Heart left ventricle (tissue), 16 donors: Measurements from ENCODE around the gene PYHIN1. TPM values are rescaled to one million over a fixed set of nuclear protein-coding genes. Genes with fewer than 3 reads are reported as not detected.
A peak's percentile ranks its signal among the peaks of the same experiment; 100 is the strongest.

Experiments used
- ATAC-seq, 4 donors: fragments of 200-7000 bp; cut with Tn5 transposase; one replicate each; pipeline ENCODE4 v1.9.1; 2020 to 2022; ENCODE audit warnings: moderate library complexity in 4 of 4, mild to moderate bottlenecking in 3 of 4, moderate number of reproducible peaks in 1 of 4
- DNase-seq, 5 donors: peaks; one replicate each; pipeline ENCODE4 v3.0.0-alpha.2; 2020
- H3K27ac ChIP-seq, 12 donors: fragments of 200-600 bp; sonication (generic) in 4 of 12; one replicate each; pipeline versions ENCODE4 v1.5.0 to v1.8.0; 2016 to 2022; ENCODE audit warnings: mild to moderate bottlenecking in 2 of 12
- H3K27me3 ChIP-seq, 9 donors: fragments of 200-600 bp; sonication (generic) in 2 of 9; one replicate each; pipeline versions ENCODE4 v1.5.1 to v1.8.0; 2016 to 2022; ENCODE audit warnings: mild to moderate bottlenecking in 3 of 9
- H3K36me3 ChIP-seq, 9 donors: fragments of 200-600 bp; sonication (generic) in 2 of 9; one replicate each; pipeline versions ENCODE4 v1.5.0 to v1.8.0; 2018 to 2022; ENCODE audit warnings: mild to moderate bottlenecking in 2 of 9
- H3K4me1 ChIP-seq, 12 donors: fragments of 200-600 bp; sonication (generic) in 4 of 12; one replicate each; pipeline versions ENCODE4 v1.5.0 to v1.8.0; 2016 to 2022; ENCODE audit warnings: mild to moderate bottlenecking in 3 of 12
- H3K4me3 ChIP-seq, 12 donors: fragments of 200-600 bp; sonication (generic) in 4 of 12; one replicate each; pipeline versions ENCODE4 v1.5.0 to v1.8.0; 2017 to 2022; ENCODE audit warnings: mild to moderate bottlenecking in 9 of 12, moderate library complexity in 4 of 12
- H3K9me3 ChIP-seq, 12 donors: fragments of 200-600 bp; sonication (generic) in 4 of 12; one replicate each; pipeline versions ENCODE4 v1.5.0 to v1.8.0; 2016 to 2022; ENCODE audit warnings: mild to moderate bottlenecking in 1 of 12
- POLR2A ChIP-seq, 2 donors: fragments of 450-650 bp; IDR thresholded peaks; one replicate each; pipeline ENCODE4 v1.6.1; 2017; ENCODE audit warnings: antibody characterized with exemption in 2 of 2, mild to moderate bottlenecking in 2 of 2, moderate library complexity in 2 of 2
- WGBS, 4 donors: extraction: QIAGEN DNeasy Blood & Tissue Kit in 2 of 4; methylation state at CpG; one replicate each; pipeline versions ENCODE4 v1.1.5 to v1.1.7; 2013 to 2018; 5-methylcytosine and 5-hydroxymethylcytosine counted together
- intact Hi-C, 10 donors: fragments of 100-400 bp; cut with DNase I; formaldehyde crosslinking; loops; one replicate each; pipeline versions ENCODE4 v1.11.1 to v1.14.2; 2022
- long read RNA-seq, 3 donors: library from polyadenylated mRNA; unstranded; transcript quantifications; one replicate each; pipeline ENCODE4 v2.0.0, GENCODE V29; 2020 to 2021
- polyA plus RNA-seq, 2 donors: library from polyadenylated mRNA; stranded (reverse); fragments of 200-250 nt; gene quantifications; one replicate each; pipeline ENCODE4 v1.2.3, GENCODE V29; 2013
- total RNA-seq, 9 donors: library from RNA; depleted of rRNA in 2 of 9; stranded (reverse); fragments of >200 nt in 2 of 9; fragmentation: NEBNext Ultra II Directional in 3 of 9; extraction: Animal tissue kit (Norgen Biotek cat#: 25700) in 3 of 9; gene quantifications; one replicate each; pipeline versions ENCODE4 v1.1.0 to v1.2.4, GENCODE V29; 2016 to 2023
- TF ChIP-seq, protein P1 (sequence below), 12 donors: fragments of 200-600 bp; sonication (generic) in 4 of 12; IDR thresholded peaks; one replicate each; pipeline versions ENCODE4 v1.5.0 to v1.8.0; 2018 to 2022; ENCODE audit warnings: antibody characterized with exemption in 12 of 12, mild to moderate bottlenecking in 5 of 12
- donor health status: ischemic (EF 13 %, LVEDD 7.1; RV severe dilation, severe dysfunction).
- donor health status: healthy with polysubstance abuse.
- donor health status: DM: no; HTN: yes; CAD: no.
- donor health status: DM: no; HTN: no; CAD: no.
- donor health status: ischemic (EF 25% LVEDD 6.9; RV normal size, moderate dysfunction).
- donor health status: ischemic (EF 25% LVEDD 5.7; RV mildly dilated, moderate dysfunction).
- donor health status: healthy.
- donor health status: DM: yes; HTN: yes; CAD: no.
- donor health status: ischemic (EF 35%, LVEDD 5.7; RV mildly dilated, moderate dysfunction).
- donor health status: nonischemic (EF 11% LVEDD 7.7; RV severe dilation, severe dysfunction).
- donor health status: DM: yes; HTN: yes; CAD: no.
- donor health status: PGD.
- donor health status: ischemic (EF 29% LVEDD 5.4; RV normal size, mild dysfunction).
- donor health status: nonischemic (EF 23%, LVEDD 6.1; RV moderate dilation, normal function).

Gene PYHIN1
- 1 to 10 TPM in 2 of 9 donors, under 1 TPM in 2, not detected in 5; 0.23 to 3.1 (median 0.73) TPM for total RNA-seq
- under 1 TPM; 0.07 to 0.15 TPM for polyA plus RNA-seq
- long read RNA-seq, donor 1, result 0 reads
- long read RNA-seq, donor 2, result 0 reads
- long read RNA-seq, donor 3, result 0 reads

GRCh38 chr1:158931055-158931737, at the start of gene PYHIN1:
TSS of gene PYHIN1 (plus strand) at chr1:158931552. CDS start at chr1:158936911, 5,359 bp downstream.
- H3K9me3 ChIP-seq, result peaks cover 0 to 16% (median 6%) of the 10 kb centered on the region in 12 donors
- H3K36me3 ChIP-seq, result no peaks in the 10 kb centered on the region
- intact Hi-C loops, result loop anchor here in 1 of 10 donors (10.0 kb wide), 1 partner anchor 56 kb away; no protein-coding TSS in a partner anchor
- H3K27ac ChIP-seq, result peak within 1 kb of the TSS in 1 of 12 donors; percentile 86
- TF ChIP-seq, protein P1, sequence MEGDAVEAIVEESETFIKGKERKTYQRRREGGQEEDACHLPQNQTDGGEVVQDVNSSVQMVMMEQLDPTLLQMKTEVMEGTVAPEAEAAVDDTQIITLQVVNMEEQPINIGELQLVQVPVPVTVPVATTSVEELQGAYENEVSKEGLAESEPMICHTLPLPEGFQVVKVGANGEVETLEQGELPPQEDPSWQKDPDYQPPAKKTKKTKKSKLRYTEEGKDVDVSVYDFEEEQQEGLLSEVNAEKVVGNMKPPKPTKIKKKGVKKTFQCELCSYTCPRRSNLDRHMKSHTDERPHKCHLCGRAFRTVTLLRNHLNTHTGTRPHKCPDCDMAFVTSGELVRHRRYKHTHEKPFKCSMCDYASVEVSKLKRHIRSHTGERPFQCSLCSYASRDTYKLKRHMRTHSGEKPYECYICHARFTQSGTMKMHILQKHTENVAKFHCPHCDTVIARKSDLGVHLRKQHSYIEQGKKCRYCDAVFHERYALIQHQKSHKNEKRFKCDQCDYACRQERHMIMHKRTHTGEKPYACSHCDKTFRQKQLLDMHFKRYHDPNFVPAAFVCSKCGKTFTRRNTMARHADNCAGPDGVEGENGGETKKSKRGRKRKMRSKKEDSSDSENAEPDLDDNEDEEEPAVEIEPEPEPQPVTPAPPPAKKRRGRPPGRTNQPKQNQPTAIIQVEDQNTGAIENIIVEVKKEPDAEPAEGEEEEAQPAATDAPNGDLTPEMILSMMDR (IDR thresholded peaks at IDR 0.05), result no peak
- 46 to 73% (median 62%) methylated on average over 3 of the region's 3 CpGs for WGBS, 4 donors
- H3K4me1 ChIP-seq, result peaks cover 0 to 3% (median 0%) of the 10 kb centered on the region in 12 donors
- DNase-seq (no peak), ATAC-seq (no peak)
- H3K4me3 ChIP-seq, result peak within 1 kb of the TSS in 3 of 12 donors; percentile 24 to 53 (median 26)
- H3K27me3 ChIP-seq, result no peaks in the 10 kb centered on the region

DNA sequence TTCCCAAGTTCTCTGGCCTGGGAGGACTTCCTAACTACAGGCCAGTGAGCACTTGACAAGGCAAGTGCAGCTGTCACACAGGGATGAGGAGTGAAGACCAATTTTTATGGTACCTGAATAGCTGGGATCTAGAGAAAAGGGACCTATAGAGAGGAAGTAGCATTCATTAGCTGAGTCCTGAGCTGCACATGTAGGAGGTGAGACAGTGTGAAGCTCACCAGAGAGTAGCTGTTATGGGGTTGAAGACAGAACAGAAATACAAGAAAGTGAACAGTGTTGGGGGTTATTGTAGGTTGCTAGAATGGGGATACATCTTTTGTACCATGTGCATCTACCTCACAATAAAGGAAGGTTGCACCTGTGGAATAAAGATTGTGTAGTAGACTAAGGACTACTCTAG, 37.7 kb upstream of the PYHIN1 start:
- TF ChIP-seq, protein P1 (IDR thresholded peaks at IDR 0.05), result no peak
- TF ChIP-seq POLR2A (IDR thresholded peaks at IDR 0.05), result no peak
- Histone ChIP-seq H3K27me3 (no peaks in the 10 kb centered on the region), H3K36me3 (no peaks in the 10 kb centered on the region), H3K9me3 (peaks cover 0 to 17% (median 0%) of the 10 kb centered on the region in 12 donors), H3K4me1 (no peaks in the 10 kb centered on the region), H3K4me3 (no peak overlapping the region), H3K27ac (no peak overlapping the region)
- ATAC-seq (no peak), DNase-seq (no peak)
- intact Hi-C loops, result no loop called here

DNA sequence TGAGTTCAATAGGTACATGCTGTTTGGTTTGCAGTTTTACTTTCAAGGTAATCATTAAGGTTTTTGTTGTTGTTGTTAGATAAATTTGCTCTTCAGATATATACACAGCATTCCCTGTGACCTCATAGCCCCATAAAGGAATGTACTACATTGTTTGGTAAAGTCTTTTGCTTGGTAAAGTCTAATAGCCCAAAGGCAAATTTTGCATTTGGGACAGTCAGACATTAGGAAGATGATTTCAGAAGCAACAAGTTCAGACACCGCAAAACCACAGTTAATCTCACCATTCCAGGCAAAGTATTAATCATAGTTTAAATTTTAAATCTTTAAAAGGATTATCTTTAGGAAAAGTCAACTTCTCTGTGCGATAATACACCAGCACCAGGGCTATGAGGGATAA, 32.6 kb upstream of the PYHIN1 start:
- intact Hi-C loops, result no loop called here
- ATAC-seq, result no peak
- 78 to 94% (median 85%) methylated on average over 2 of the region's 2 CpGs; no CpG with 5 or more reads in 1 of the 4 donors for WGBS, 4 donors

DNA sequence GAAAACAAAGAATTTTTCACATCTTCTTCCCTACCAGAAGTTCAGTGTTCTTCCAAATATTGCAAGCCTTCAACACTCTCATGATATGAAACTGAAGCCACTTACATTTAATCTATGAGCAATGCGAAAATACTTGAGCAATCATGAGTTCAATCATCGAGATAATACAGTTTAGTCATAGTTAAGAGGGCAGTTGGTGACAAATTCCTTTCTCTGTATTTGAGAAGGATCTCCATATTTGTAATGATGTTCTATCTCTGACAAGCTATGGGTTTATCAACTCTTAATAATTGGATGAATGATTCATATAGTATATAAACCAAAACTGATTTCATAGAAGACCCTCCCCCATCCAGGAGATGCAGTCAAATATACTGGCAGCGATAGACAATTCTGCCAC, 29.7 kb upstream of the PYHIN1 start:
- intact Hi-C loops, result no loop called here
- Histone ChIP-seq H3K4me1 (no peaks in the 10 kb centered on the region), H3K9me3 (no peaks in the 10 kb centered on the region), H3K36me3 (no peaks in the 10 kb centered on the region), H3K4me3 (no peak overlapping the region), H3K27me3 (peaks cover 0 to 4% (median 0%) of the 10 kb centered on the region in 9 donors), H3K27ac (no peak overlapping the region)
- DNase-seq (no peak), ATAC-seq (no peak)
- no peak for TF ChIP-seq POLR2A (IDR thresholded peaks at IDR 0.05)
- TF ChIP-seq, protein P1 (IDR thresholded peaks at IDR 0.05), result no peak
- WGBS, 4 donors, result 76 to 78% (median 77%) methylated on average over 3 of the region's 3 CpGs

More for the DNA sequence above, 32.6 kb upstream of the PYHIN1 start:
- Histone ChIP-seq H3K36me3 (no peaks in the 10 kb centered on the region), H3K9me3 (peaks cover 0 to 12% (median 0%) of the 10 kb centered on the region in 12 donors), H3K27me3 (peaks cover 0 to 4% (median 0%) of the 10 kb centered on the region in 9 donors), H3K27ac (no peak overlapping the region), H3K4me1 (no peaks in the 10 kb centered on the region), H3K4me3 (no peak overlapping the region)
- no peak for TF ChIP-seq POLR2A (IDR thresholded peaks at IDR 0.05)
- TF ChIP-seq, protein P1 (IDR thresholded peaks at IDR 0.05), result no peak
- DNase-seq, result no peak
